ENCODE measurements around the gene ZNF784.

ZNF784 gene

DNA sequence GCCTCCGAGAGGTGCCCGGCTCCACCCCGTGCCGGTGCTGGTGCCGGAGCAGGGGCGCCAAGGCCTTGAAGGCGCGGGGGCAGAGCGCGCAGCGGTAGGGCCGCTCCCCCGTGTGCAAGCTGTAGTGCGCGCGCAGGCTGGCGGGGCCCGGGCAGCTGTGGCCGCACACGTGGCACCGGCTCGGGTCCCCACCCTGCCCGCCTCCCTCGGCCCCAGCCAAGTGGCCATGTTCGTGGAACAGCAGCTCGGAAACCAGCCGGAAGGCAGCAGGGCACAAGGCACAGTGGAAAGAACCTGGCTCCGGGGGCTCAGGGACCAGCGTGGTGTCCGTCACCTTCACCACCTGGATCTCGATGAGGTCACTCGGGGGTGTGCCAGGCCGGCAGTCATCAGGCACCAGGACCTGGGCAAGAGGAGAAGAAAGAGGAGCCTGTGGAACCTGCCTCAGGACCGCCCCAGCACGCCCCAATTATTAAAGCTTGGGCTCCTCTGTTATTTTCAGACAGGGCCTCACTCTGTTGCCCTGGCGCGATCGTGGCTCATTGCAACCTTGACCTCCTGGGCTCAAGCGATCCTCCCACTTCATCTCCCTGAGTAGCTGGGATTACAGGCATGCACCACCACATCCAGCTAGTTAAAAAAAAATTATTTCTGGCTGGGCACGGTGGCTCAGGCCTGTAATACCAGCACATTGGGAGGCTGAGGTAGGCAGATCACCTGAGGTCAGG is 2.0 kb downstream of the ZNF784 start:
- Histone ChIP-seq H3K27me3 (ENCODE audit: low read length) (no peaks in the 10 kb centered on the region), H4K20me1 (ENCODE audit: low read depth, low read length) (no peaks in the 10 kb centered on the region), H3K79me2 (ENCODE audit: insufficient read depth, low read length) (no peaks in the 10 kb centered on the region), H3K9ac (ENCODE audit: low read length) (no peak overlapping the region), H3F3A (ENCODE audit: insufficient read depth) (peaks cover 20% of the 10 kb centered on the region), H3K36me3 (ENCODE audit: low read length) (no peaks in the 10 kb centered on the region), H3K4me2 (ENCODE audit: low read depth, low read length, poor library complexity, severe bottlenecking) (no peak overlapping the region), H3K27ac (ENCODE audit: low read depth, low read length) (no peak overlapping the region), H3K9me2 (replicated peaks; ENCODE audit: insufficient read depth, low read length) (no peaks in the 10 kb centered on the region), H3K4me3 (ENCODE audit: insufficient read depth, low read length, poor library complexity, severe bottlenecking) (no peak overlapping the region), H3K9me3 (ENCODE audit: insufficient read depth, low read length) (no peaks in the 10 kb centered on the region), H2AFZ (ENCODE audit: low read depth, low read length, severe bottlenecking) (no peak overlapping the region)
- TF ChIP-seq, protein P1, sequence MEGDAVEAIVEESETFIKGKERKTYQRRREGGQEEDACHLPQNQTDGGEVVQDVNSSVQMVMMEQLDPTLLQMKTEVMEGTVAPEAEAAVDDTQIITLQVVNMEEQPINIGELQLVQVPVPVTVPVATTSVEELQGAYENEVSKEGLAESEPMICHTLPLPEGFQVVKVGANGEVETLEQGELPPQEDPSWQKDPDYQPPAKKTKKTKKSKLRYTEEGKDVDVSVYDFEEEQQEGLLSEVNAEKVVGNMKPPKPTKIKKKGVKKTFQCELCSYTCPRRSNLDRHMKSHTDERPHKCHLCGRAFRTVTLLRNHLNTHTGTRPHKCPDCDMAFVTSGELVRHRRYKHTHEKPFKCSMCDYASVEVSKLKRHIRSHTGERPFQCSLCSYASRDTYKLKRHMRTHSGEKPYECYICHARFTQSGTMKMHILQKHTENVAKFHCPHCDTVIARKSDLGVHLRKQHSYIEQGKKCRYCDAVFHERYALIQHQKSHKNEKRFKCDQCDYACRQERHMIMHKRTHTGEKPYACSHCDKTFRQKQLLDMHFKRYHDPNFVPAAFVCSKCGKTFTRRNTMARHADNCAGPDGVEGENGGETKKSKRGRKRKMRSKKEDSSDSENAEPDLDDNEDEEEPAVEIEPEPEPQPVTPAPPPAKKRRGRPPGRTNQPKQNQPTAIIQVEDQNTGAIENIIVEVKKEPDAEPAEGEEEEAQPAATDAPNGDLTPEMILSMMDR (IDR thresholded peaks at IDR 0.05; ENCODE audit: insufficient read depth, low read length, poor library complexity, severe bottlenecking): no peak
- no peak for TF ChIP-seq EZH2phosphoT487 (conservative IDR thresholded peaks at IDR 0.05; ENCODE audit: low read length)

DNA sequence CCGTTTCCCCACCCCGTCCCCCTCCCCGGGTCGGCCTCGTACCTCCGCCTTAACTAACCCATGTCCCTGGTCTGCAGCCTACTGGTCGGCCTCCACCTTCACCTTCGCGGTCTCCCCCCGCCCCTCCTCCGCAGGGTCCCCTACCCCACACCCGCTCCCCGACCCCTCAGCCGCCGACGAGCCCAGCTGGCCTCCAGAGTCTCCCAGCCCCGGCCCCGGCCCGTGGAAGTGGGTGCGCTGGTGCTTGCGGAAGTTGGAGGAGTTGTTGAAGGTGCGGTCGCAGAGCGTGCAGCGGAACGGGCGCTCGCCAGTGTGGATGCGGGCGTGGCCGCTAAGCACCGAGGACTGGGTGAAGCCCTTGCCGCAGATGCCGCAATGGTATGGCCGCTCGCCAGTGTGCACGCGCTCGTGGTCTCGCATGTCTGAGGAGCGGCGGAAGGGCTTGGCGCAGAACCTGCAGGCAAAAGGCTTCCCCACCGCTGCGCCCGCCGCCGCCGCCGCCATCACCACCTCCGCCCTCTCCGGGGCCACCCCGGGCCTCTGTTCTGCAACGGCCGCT is 2.6 kb downstream of the ZNF784 start:
- no peaks in the 10 kb centered on the region for H3K36me3 ChIP-seq (ENCODE audit: low read length)
- no peak overlapping the region for H3K9ac ChIP-seq (ENCODE audit: low read length)
- peaks cover 20% of the 10 kb centered on the region for H3F3A ChIP-seq (ENCODE audit: insufficient read depth)
- no peaks in the 10 kb centered on the region for H3K79me2 ChIP-seq (ENCODE audit: insufficient read depth, low read length)
- H4K20me1 ChIP-seq (ENCODE audit: low read depth, low read length): no peaks in the 10 kb centered on the region
- no peak overlapping the region for H3K4me3 ChIP-seq (ENCODE audit: insufficient read depth, low read length, poor library complexity, severe bottlenecking)
- no peak overlapping the region for H2AFZ ChIP-seq (ENCODE audit: low read depth, low read length, severe bottlenecking)
- TF ChIP-seq, protein P1 (IDR thresholded peaks at IDR 0.05; ENCODE audit: insufficient read depth, low read length, poor library complexity, severe bottlenecking): no peak
- no peak for TF ChIP-seq EZH2phosphoT487 (conservative IDR thresholded peaks at IDR 0.05; ENCODE audit: low read length)
- no peaks in the 10 kb centered on the region for H3K27me3 ChIP-seq (ENCODE audit: low read length)
- H3K9me2 ChIP-seq (replicated peaks; ENCODE audit: insufficient read depth, low read length): no peaks in the 10 kb centered on the region
- H3K9me3 ChIP-seq (ENCODE audit: insufficient read depth, low read length): no peaks in the 10 kb centered on the region
- no peak overlapping the region for H3K27ac ChIP-seq (ENCODE audit: low read depth, low read length)
- H3K4me2 ChIP-seq (ENCODE audit: low read depth, low read length, poor library complexity, severe bottlenecking): no peak overlapping the region

DNA sequence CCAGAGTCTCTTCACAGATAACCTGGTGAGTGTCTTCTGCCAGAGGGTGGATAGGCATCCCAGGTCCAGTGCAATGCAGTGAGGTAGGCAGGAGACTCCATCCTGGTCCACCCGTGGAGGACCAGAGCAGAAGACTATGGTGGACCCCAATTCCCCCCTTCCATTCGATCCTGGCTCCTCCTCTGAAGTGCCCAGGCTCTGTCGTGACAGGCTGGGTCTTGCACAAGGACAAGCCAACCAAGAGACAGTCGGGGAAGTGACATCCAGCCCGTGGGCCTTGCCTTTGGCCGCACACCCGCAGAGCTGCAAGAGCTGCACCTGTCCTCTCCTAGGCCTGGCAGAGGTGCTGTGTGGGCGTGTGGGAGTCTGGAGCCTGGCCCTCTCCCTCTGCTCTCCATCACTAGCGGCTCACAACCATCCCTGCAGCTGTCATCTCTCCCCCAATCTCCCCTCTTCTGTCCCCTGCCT is 3.1 kb downstream of the ZNF784 start:
- H3K9me3 ChIP-seq (ENCODE audit: insufficient read depth, low read length): no peaks in the 10 kb centered on the region
- no peaks in the 10 kb centered on the region for H3K27me3 ChIP-seq (ENCODE audit: low read length)
- H3F3A ChIP-seq (ENCODE audit: insufficient read depth): peaks cover 20% of the 10 kb centered on the region
- H3K9me2 ChIP-seq (replicated peaks; ENCODE audit: insufficient read depth, low read length): no peaks in the 10 kb centered on the region
- no peak for TF ChIP-seq EZH2phosphoT487 (conservative IDR thresholded peaks at IDR 0.05; ENCODE audit: low read length)
- TF ChIP-seq, protein P1 (IDR thresholded peaks at IDR 0.05; ENCODE audit: insufficient read depth, low read length, poor library complexity, severe bottlenecking): no peak
- no peak overlapping the region for H3K4me3 ChIP-seq (ENCODE audit: insufficient read depth, low read length, poor library complexity, severe bottlenecking)
- H3K79me2 ChIP-seq (ENCODE audit: insufficient read depth, low read length): no peaks in the 10 kb centered on the region
- no peak overlapping the region for H3K4me2 ChIP-seq (ENCODE audit: low read depth, low read length, poor library complexity, severe bottlenecking)
- H3K27ac ChIP-seq (ENCODE audit: low read depth, low read length): no peak overlapping the region
- H3K9ac ChIP-seq (ENCODE audit: low read length): no peak overlapping the region
- H2AFZ ChIP-seq (ENCODE audit: low read depth, low read length, severe bottlenecking): no peak overlapping the region
- H3K36me3 ChIP-seq (ENCODE audit: low read length): no peaks in the 10 kb centered on the region
- no peaks in the 10 kb centered on the region for H4K20me1 ChIP-seq (ENCODE audit: low read depth, low read length)

All from SU-DHL-6 (cell line).